ENCODE results near the gene ABI2. TPM values are rescaled to one million over a fixed set of nuclear protein-coding genes. Genes with fewer than 3 reads are reported as not detected.

Gene ABI2
- total RNA-seq, 3 donors from 2014 or later (not counting 1 experiment from before 2014, with no cell fraction given), result 20.7 to 23.6 (median 21.0) TPM

DNA sequence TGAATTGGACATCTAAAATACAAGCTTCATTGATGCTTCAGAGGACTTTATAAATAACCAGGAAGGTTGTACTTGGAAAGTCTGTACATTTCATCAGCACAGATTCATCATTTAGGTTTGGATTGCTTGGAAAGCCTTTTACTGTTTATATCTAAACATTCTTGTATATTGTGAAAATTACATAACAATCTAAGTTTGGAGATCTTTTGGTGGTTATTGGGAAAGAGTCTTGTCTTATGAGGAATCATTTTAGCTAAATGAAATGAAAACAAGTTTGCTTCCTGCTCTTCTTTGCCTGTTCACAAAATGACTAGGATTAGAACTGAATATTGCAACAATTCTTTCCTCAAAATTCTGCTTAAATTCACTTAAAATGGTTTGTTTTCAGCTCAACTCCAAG lies 79.3 kb downstream of the ABI2 start:
- Histone ChIP-seq H3K4me1 (ENCODE audit: control insufficient read depth, insufficient read depth, low read length) (no peaks in the 10 kb centered on the region), H3K27ac (ENCODE audit: low read length) (no peak overlapping the region), H3K9me3 (ENCODE audit: control insufficient read depth, insufficient read depth, low read length) (no peaks in the 10 kb centered on the region), H3K27me3 (ENCODE audit: control insufficient read depth, insufficient read depth, low read length) (no peaks in the 10 kb centered on the region), H3K36me3 (ENCODE audit: control insufficient read depth, insufficient read depth, low read length) (peaks cover 20% of the 10 kb centered on the region), H3K4me3 (ENCODE audit: low read length) (no peak overlapping the region)
- TF ChIP-seq, protein P1, sequence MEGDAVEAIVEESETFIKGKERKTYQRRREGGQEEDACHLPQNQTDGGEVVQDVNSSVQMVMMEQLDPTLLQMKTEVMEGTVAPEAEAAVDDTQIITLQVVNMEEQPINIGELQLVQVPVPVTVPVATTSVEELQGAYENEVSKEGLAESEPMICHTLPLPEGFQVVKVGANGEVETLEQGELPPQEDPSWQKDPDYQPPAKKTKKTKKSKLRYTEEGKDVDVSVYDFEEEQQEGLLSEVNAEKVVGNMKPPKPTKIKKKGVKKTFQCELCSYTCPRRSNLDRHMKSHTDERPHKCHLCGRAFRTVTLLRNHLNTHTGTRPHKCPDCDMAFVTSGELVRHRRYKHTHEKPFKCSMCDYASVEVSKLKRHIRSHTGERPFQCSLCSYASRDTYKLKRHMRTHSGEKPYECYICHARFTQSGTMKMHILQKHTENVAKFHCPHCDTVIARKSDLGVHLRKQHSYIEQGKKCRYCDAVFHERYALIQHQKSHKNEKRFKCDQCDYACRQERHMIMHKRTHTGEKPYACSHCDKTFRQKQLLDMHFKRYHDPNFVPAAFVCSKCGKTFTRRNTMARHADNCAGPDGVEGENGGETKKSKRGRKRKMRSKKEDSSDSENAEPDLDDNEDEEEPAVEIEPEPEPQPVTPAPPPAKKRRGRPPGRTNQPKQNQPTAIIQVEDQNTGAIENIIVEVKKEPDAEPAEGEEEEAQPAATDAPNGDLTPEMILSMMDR (IDR thresholded peaks at IDR 0.05), result no peak
- H3K4me1 Mint-ChIP-seq, result no peaks in the 10 kb centered on the region
- ATAC-seq (no peak), DNase-seq (no peak)
- H3K9me3 Mint-ChIP-seq, result no peaks in the 10 kb centered on the region
- no peak overlapping the region for H3K4me3 Mint-ChIP-seq
- intact Hi-C loops (cut with micrococcal nuclease), result no loop called here
- H3K27me3 Mint-ChIP-seq (ENCODE audit: low read depth in 2 of 2), result no peaks in the 10 kb centered on the region
- H3K36me3 Mint-ChIP-seq, result no peaks in the 10 kb centered on the region
- no peak overlapping the region for H3K27ac Mint-ChIP-seq

DNA sequence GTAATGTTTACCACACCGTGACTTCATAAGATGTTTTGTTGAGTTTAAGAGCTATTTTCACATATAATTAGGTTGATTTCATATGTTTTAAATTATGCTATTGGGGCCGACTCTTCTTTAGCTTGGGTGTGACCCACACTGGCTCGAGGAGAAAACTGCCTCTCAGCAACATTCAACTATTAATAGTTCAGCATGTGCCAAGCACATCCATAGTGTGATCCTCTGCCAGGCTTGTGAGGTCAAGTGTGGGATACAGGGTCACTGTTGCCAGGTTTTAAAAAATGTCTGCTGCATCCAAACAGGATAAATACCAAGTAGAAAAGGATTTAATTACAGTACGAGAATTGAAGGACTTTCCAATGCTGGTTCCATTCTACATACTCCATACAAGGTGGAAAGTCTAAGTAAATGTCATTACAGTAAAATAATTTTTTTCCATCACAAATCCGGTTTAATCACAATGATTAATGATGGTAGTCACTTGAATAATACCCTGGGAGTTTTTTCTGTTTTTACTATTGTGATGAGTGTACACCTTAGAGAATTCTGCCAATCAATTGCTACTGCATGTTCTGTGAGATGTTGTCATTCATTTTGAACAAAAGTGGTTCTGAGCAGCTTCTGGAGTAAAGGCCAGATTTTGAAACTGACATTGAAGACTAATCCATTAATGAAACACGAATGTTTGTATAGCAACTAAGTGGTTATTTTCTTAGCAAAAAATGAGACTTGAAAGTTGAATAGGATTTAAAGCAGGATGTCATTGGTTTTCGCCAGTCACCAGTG lies 84.5 kb downstream of the ABI2 start:
- peaks cover 17% of the 10 kb centered on the region for H3K36me3 ChIP-seq (ENCODE audit: control insufficient read depth, insufficient read depth, low read length)

DNA sequence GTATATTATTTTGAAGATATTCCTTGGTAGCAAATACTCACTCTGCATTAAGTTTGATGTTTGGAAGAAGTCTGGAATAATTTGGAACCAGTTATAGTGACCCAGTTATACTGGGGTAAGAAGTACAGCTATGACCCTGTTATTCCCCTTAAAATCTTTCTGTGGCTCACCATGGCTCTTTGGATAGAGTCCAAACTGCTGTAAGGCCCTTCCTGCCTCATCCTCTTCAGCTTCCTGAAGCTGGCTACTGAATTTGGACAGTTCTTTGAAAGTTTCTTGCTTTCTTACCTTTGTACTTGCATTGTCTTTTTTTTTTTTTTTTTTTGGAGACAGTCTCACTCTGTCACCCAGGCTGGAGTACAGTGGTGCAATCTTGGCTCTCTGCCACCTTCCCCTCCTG lies 85.6 kb downstream of the ABI2 start:
- Mint-ChIP-seq H3K27ac (no peak overlapping the region), H3K36me3 (peaks cover 24% of the 10 kb centered on the region)
- TF ChIP-seq, protein P1 (IDR thresholded peaks at IDR 0.05), result no peak

More for the DNA sequence above, 84.5 kb downstream of the ABI2 start:
- H3K4me1 ChIP-seq (ENCODE audit: control insufficient read depth, insufficient read depth, low read length), result no peaks in the 10 kb centered on the region
- H3K4me3 ChIP-seq (ENCODE audit: low read length), result no peak overlapping the region
- peaks cover under 1 to 2% of the 10 kb centered on the region in 2 donors for H3K9me3 Mint-ChIP-seq
- intact Hi-C loops (cut with micrococcal nuclease), result no loop called here
- TF ChIP-seq, protein P1 (IDR thresholded peaks at IDR 0.05), result no peak
- no peak for DNase-seq
- no peaks in the 10 kb centered on the region for H3K27me3 ChIP-seq (ENCODE audit: control insufficient read depth, insufficient read depth, low read length)
- no peak for ATAC-seq
- no peaks in the 10 kb centered on the region for H3K9me3 ChIP-seq (ENCODE audit: control insufficient read depth, insufficient read depth, low read length)
- no peak overlapping the region for H3K27ac Mint-ChIP-seq
- no peak overlapping the region for H3K4me3 Mint-ChIP-seq
- no peaks in the 10 kb centered on the region for H3K4me1 Mint-ChIP-seq
- 94% methylated on average over 5 of the region's 7 CpGs for WGBS (ENCODE audit: insufficient coverage)
- no peak overlapping the region for H3K27ac ChIP-seq (ENCODE audit: low read length)
- H3K27me3 Mint-ChIP-seq (ENCODE audit: low read depth in 2 of 2), result no peaks in the 10 kb centered on the region
- H3K36me3 Mint-ChIP-seq, result peaks cover 13% of the 10 kb centered on the region

DNA sequence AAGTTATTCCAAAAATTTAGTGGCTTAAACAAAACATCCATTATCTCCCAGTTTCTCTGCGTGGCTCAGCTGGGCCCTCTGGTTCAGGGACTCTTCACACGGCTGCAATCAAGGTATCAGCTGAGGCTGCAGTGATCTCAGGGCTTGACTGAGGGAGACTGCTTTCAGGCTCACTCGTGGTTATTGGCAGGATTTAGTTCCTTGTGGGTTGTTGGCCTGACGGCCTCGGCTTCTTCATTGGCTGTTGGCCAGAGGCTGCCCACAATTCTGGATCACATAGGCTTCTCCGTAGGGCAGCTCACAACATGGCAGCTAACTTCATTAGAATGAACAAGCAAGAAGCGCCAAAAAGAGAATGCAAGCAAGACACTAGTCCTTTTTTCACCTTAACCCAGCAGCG lies 90.1 kb downstream of the ABI2 start:
- Mint-ChIP-seq H3K9me3 (peaks cover 3 to 5% of the 10 kb centered on the region in 2 donors), H3K4me1 (no peaks in the 10 kb centered on the region), H3K36me3 (peaks cover 24% of the 10 kb centered on the region), H3K4me3 (no peak overlapping the region), H3K27ac (no peak overlapping the region), H3K27me3 (ENCODE audit: low read depth in 2 of 2) (no peaks in the 10 kb centered on the region)
- DNase-seq (no peak), ATAC-seq (no peak)
- Histone ChIP-seq H3K4me1 (ENCODE audit: control insufficient read depth, insufficient read depth, low read length) (no peaks in the 10 kb centered on the region), H3K36me3 (ENCODE audit: control insufficient read depth, insufficient read depth, low read length) (peaks cover 24% of the 10 kb centered on the region), H3K4me3 (ENCODE audit: low read length) (no peak overlapping the region), H3K9me3 (ENCODE audit: control insufficient read depth, insufficient read depth, low read length) (no peaks in the 10 kb centered on the region), H3K27ac (ENCODE audit: low read length) (no peak overlapping the region), H3K27me3 (ENCODE audit: control insufficient read depth, insufficient read depth, low read length) (no peaks in the 10 kb centered on the region)
- TF ChIP-seq, protein P1 (IDR thresholded peaks at IDR 0.05), result no peak
- WGBS (ENCODE audit: insufficient coverage), result 91% methylated on average over 7 of the region's 8 CpGs
- intact Hi-C loops (cut with micrococcal nuclease), result no loop called here

More for the DNA sequence above, 85.6 kb downstream of the ABI2 start:
- DNase-seq (no peak), ATAC-seq (no peak)
- Histone ChIP-seq H3K36me3 (ENCODE audit: control insufficient read depth, insufficient read depth, low read length) (peaks cover 24% of the 10 kb centered on the region), H3K4me1 (ENCODE audit: control insufficient read depth, insufficient read depth, low read length) (no peaks in the 10 kb centered on the region), H3K27ac (ENCODE audit: low read length) (no peak overlapping the region), H3K4me3 (ENCODE audit: low read length) (no peak overlapping the region), H3K27me3 (ENCODE audit: control insufficient read depth, insufficient read depth, low read length) (no peaks in the 10 kb centered on the region), H3K9me3 (ENCODE audit: control insufficient read depth, insufficient read depth, low read length) (no peaks in the 10 kb centered on the region)
- no peaks in the 10 kb centered on the region for H3K4me1 Mint-ChIP-seq
- intact Hi-C loops (cut with micrococcal nuclease), result no loop called here
- no peak overlapping the region for H3K4me3 Mint-ChIP-seq
- H3K27me3 Mint-ChIP-seq (ENCODE audit: low read depth in 2 of 2), result no peaks in the 10 kb centered on the region
- peaks cover 3 to 5% of the 10 kb centered on the region in 2 donors for H3K9me3 Mint-ChIP-seq

Data from natural killer cell (primary cell).